Retina (tissue), 1 donor: ENCODE measurements around the gene MSI2.
"Not testable (repeated sequence)": the region's sequence is repeated elsewhere in the genome, so short reads cannot be mapped to it uniquely, and the experiment has no call there.

ENCODE experiments used
- DNase-seq: peaks from one replicate; pipeline ENCODE4 v3.0.0-alpha.2; 2016

MSI2 gene

DNA sequence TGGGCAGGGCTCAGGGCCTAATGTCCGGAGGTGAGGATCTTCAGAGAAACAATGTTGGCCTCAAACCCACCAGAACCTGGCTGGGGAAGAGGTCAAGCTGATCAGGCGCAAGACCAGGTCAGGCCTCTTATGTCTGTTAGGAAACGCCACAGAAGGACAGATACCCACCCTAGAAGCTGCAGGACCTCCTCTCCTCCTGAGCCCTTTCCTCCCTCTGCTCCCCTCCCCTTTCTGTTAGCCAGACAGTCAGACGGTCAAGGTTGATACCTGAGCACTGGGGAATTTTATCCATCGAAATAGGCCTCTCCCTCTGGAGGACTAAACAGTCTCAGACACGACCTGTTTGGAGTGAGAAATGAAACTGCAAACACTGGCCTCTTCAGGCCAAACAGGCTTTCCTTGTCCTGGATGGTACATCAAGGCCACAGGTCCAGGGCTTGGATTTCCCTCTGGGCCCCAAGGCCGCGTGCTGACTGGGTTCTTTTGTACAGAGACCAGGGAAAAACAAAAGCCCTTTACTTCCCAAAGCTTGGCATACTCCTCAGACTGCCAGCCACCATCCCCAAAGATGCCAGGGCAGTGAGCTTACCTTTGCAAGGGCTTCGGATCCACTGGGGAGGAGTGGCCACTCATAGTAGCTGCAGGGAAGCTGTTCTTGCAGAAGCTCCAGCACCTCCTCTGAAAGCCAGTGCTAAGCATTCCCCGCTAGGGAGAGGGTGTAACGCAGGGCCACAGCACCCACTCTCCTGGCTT, 353.0 kb downstream of the MSI2 start:
- no peak for DNase-seq

DNA sequence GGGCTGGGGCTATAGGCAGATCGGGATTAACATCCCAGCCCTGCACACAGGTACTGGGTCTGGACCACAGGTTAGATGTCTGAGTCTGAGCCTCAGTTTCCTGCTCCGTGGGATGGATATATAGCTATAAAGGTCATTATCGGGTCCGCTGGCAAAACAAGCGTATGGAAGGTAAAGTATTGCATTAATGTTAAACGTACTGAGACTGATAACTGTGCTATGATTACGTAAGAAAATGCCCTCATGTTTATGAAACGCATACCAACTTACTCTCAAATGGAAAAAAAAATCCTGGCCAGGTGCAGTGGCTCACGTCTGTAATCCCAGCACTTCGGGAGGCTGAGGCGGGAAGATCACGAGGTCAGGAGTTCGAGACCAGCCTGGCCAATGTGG, 353.6 kb downstream of the MSI2 start:
- DNase-seq: no peak

DNA sequence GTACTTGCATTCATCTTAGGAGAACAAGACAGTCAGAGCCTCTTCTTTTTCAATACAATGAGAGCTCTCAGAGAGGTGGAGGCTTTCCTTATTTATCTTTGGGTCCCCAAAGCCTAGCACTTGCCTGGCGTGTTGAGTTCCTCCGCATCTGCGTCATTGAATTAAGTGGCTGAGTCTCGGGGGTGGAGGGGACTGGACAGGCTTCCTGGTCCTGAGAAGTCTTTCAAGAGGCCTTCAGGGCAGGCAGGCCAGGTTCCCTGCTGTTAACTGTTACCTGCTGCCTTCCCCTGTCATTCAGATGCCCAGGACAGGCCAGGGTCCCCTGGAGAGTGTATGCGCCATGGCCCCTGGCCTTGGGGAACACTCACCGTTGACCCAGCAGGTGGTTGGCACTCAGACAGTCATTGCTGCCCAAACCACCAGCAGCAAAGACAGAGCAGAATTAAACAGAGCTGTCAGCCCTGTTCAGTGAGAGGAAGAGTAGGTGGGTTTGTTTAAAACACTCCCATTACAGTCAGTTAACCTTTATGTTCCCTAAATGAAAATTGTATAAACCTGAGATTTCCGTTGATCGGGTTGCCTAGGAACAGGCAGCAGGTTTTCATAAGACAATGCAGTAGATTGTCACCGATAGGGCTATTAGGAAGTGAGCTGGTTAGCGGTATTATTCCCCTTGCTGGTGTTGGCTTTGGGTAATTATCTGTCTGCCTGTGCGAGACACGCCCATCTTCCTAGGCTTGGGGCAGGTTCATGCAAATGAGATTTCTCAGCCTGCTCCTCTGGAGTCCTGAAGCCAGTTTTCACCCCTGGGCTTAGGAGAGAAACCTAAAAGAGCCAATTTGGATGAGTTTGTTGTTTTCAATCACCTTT, 356.1 kb downstream of the MSI2 start:
- DNase-seq: no peak

DNA sequence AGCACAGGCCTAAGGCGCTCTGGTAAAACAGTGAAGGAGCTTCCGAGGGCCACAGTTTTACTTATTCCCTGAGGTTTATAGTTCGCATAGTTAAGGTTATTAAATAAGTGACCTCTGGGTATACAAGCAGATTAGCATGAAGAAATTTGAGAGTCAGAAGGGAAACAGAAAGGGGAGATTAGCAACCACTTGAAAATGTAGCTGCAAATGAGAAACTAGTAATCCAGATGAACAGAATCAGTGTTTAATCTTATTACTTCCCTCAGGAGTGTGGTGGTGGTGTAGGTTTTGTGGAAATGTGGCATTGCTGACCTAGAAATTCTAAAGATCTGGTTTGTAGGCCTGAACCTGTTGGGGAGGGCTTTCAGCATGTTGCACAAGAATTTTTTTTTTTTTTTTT, 358.4 kb downstream of the MSI2 start:
- no peak for DNase-seq

DNA sequence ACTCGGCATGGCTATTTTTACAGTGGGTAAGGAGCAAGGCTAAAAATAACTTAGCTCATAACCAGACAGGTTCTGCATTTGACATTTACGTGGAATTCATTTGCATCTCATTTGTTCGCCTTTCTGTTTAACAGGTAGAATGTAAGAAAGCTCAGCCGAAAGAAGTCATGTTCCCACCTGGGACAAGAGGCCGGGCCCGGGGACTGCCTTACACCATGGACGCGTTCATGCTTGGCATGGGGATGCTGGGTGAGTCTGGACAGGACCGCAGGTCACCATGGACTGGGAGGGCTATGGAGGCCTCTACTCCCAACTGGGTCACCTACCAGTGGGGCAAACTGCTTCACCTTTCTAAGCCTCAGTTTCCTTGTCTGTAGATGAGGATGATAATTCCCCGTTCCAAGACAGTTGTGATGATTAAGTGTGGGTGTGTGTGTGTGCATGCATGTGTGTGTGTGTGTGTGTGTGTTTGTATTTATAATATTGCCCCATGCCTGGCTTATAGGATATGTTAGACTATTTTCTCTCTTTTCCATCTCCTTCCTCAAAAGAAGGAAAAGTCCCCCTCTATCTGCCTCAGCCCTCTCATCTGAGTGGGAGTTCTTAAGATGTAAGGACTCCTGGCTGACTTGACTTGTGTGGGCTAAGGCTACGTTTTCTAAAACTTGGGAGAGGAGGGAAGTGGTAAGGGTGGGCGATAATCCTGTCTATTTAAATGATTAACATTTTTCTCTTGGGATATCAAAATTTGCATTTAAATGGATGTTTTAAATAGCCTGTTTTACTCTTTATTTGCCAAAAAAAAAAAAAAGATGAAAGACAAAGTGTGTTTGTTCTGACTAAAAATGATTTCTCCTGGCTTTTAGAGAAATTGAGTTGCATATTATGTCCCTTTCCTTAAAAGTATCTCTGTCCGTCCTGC, 359.8 kb downstream of the MSI2 start:
- no peak for DNase-seq

DNA sequence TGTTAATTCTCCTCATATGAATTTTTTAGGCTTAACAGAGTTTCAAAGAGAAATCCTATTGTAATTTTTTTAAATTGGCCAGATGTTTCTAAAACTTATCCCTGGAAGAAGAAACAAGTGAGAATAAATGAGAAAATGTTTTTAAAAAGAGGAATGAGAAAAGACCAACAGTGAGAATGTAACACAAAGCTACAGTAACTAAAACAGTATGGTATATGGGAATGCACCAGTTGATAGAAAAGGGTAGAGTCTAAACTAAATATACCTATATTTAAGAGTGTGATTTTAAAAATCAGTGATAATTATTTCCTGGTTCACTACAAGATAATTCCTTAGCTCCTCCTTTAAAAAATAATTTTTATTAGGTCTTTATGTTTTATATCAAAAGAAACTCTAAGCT, 360.9 kb downstream of the MSI2 start:
- DNase-seq: no peak

DNA sequence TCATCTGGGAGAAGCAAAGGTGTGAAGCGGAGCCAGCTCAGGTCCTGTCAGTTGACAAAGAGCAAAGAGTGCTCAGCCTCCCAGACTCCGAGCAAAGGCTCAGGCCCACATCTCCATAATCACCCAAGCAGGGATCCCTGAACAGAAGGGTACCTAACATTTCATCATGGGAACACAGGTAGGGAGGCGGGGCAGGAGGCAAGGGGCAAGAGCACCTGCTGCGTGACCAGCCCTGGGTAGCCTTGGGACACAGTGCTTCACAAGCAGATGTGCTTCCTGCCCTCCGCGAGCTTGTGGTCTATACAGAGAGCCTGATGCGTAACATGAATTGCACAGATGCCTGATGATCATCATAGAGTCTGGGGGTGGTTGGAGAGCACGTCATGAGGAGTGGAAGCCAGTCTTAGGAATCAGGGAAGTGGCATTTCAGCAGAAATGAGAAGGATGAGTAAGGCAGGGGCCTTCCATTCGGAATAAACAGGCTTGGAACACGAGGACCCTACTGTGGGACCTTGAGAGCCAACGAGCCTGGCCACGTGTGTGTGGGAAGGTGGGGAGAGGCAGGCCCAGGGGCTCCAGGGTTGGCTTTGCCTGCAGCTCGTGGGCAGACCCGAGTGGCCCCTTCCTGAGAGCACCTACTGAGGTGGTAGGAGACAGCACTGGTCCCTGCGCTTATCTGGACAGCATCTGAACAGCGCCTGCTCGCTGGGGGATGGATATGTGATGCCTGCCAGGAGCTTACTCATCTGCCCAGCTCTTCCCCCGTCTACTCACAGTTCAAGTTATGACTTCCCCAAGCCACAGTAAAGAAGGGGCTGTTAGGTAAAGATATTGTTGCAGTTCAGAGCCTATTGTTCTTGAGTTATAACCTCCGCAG, 363.0 kb downstream of the MSI2 start:
- DNase-seq: no peak

DNA sequence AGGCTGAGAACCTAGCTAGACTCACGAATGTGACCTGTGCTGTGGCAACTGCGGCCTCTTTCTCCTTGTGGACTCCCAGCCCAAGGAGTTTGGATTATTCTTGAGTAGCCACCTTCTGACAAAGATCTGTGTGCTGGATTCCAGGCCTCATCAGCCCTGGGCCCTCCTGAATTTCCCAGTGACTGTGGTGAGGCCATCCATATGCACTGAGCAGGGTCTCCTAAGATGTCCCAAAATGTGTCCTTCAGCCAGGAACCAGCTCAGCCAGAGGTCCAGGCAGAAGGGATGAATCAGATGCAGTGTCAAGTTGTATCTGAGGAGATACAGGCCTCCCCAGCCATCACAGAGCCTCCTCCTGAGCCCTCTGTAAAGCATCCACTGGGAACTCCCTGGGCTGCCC, 364.3 kb downstream of the MSI2 start:
- no peak for DNase-seq

DNA sequence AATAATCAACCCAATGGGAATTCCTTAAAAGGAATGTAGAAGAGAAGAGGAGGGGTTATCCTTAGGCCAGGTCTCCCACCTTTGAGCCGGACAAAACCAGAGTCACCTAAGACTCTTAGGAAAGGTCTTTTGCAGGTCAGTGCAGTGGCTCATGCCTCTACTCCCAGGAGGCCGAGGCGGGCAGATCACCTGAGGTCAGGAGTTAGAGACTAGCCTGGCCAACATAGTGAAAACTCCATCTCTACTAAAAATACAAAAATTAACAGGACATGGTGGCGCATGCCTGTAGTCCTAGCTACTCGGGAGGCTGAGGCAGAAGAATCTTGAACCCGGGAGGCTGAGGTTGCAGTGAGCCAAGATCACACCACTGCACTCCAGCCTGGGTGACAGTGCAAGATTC, 365.5 kb downstream of the MSI2 start:
- DNase-seq: not testable (repeated sequence)

DNA sequence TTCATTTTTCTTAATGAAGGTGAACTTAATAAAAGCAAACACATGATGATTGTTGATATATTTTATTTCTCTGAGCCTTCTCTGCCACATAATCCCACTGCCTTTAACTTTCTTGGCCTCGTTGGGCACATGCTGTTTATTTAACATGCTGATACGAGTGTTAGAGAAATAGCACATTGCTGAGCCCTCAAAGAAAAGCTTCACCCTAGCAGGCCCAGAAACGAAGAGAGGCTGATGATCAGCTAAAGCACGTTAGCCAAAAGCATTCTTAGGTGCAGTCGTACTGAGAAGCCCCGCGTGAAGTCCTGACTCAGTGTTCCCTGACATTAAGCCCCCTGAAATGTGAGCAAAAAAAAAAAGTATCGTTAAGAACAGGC, 366.0 kb downstream of the MSI2 start:
- no peak for DNase-seq

DNA sequence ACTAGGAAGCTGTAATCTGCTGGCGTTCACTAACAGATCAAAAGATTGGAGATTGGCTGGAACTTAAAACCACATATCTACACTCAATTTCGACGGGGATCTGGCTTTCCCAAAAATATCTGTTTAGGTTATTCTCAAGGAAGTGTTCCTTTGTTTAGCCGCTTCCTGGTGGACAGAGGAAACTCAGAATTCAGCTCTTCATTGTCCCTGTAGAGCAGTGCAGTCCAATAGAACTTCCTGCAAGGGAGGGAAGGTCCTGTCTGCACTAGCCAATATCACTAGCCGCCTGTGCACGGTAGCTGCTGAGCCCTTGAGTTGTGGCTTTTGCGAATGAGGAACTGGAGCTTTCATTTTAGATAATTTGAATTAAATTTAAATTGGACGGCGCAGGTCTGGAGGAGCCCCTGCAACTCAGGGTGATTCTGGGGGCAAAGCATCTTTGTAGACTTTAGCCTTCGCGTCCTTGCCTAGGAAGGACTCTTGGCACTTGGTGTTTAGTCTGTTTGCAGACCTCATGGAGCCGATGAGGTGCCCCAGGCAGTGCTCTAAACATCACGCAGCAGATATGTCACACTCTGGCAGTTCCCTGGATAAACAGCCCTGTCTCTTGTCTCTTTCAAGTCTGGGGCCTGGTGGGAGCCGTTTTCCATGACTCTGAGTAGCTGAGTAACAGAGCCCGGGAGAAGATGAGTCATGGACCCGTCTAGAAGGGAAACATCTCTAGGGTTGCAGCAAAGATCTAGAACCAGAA, 366.5 kb downstream of the MSI2 start:
- no peak for DNase-seq

DNA sequence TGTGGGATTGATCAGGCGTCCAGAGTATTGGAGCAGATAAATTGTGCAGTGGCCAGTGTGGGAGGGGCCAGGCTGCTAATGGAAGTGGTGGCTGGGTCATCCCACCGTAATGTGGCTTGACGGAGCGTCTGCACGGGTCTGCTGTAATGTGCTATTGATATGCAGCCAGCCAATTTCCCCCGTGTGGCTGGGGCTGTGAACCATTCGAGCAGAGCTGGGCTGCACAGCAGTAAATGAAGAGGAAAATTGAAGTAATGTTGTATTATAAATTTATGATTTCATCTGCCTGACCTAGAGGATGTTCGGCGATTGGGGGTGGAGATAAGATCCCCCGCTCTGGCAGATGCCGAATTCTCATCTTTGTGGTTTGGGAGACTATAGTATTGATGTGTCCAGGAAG, 367.3 kb downstream of the MSI2 start:
- DNase-seq: no peak

DNA sequence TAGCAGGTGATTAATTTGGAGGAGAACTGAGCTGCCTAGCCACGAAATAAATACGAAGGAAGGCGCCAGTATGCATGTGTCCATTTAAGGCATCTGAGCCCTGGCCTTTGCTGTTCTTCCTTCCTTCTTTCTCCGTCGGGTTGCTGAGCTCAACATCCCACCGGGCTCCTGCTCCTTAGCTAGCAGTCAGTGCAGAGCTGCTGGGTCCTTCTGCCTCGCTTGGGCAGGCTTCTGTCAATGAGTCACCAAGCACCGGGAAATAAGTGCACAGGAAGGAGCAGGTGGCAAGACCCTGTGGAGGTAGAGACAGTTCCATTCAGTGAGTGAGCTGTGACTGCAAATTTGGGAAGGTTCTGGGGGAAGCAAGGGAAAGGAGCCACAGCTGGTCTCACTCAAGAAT, 368.1 kb downstream of the MSI2 start:
- DNase-seq: peak; percentile 54

DNA sequence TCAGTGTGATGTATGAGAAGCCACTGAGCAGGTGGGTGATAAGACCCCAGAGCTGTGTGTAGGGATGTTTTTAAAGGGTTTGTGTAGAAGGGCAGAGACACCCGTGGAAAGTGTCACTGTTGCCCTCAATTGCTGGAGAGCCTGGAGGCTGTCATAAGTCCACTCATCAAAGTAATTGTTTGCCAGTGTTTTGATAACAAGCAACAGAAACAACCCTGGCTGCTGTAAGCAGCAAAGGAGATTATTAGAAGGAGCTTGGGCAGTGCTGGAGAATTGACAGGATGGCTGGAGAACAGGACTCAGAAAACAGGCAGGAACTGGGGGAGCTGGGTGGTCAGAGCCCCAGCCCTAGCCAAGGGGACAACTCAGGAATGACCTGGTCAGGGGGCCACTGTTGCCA, 369.2 kb downstream of the MSI2 start:
- no peak for DNase-seq

DNA sequence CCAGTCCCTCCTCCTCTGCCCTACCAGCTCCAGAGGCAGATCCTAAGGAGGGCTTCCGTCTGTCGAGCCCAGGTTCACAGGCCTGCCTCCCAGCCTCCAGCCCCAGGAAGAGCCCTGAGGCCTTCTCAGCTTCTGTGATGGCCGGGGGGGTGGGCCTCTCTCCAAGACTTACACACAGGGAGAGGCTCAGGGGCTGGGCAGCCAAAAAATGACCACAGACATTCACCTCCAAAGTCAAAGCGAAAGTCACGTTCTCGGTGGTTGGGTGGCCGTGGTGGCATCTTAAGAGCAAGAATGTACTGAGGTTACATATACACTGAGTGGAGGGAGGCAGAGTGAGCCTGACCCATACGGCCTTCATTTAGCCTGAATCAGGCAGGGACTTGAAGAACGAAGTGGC, 369.6 kb downstream of the MSI2 start:
- DNase-seq: no peak

DNA sequence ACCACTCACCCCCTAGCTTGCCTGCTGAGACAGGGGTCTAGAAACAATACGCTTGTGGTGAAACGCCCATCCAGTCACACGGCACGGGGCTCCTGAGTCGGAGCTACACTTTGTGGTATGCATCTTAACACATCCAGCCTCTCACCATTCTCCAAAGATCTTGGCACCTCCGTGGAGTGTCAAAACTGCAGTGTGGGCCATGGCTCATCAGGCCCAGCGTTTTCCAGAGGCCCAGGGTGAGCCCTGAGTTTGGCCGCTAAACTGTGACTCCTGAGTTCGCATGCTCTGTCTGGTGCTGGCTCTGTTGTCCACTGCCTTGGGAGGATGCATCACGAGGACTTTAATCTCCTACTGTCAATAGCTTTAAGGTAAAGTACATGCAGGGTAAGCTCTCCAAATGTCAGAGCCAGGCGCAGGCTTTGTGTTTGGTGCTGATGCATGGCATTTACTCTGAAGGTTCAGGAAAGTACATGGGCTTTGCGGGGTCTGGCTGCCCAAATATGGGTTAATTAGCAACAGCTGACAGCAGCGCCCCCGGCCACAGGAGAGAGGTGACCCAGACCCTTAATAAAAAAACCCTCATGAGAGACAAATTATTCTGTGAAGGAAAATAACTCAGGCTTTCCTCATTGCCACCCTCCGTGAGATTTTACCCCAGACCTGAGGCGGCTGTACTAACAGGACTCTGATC, 370.3 kb downstream of the MSI2 start:
- DNase-seq: no peak

DNA sequence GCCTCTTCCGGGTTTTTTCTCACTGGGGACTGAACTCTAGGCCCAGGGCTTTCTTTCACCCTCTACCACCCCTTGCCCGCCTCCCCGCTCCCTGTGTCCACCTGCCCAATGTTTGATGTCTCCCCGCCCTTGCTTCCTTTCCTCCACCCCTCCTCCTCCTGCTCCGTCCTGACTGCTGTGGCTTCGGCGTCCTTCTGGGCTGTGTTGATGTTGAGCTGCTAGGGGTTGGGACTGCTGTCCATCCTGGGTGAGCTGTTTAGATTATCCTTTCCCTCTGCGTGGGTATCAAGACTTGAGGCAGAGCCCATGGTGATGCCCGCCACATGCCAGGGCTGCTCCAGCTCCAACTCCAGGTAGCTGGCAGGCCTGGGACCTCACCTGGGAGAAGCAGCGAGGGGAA, 371.3 kb downstream of the MSI2 start:
- no peak for DNase-seq

DNA sequence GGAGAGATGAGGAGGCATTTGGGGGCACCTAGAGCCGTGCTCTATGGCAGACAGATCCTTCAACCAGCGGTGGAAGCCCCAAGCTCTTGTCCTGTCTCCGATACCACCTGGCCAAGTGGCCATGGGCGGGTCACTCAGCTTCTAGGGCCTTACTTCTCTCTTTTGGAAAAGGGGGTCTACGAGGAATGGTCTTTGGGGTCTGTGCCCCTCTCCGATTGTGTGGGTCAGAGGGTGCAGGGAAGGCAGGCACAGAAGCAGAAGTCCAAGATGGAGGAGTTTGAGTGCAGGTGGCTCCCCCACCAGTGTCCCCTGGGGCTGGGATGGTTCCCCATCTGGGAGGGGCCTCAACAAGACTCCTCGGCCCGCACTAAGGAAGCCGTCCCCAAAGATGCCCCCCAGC, 372.1 kb downstream of the MSI2 start:
- DNase-seq: no peak

DNA sequence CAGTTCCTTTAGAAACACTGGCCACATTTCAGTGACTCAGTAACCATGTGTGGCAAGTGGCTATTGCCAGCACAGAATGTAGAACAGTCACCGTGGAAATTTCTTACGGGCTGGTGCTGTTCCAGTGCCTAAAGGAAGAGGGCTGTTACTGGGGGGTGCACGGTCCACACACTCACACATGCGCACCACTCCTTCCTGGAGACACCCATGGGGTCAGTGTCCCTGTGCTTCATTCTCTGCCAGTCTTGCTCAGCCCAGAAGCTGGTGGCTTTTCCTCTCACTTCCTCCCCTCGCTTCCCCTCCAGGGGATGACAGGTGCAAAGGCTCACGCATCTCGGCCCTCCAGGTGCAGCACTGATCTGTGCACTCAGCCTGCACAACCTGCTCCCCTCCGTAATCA, 373.1 kb downstream of the MSI2 start:
- DNase-seq: no peak

DNA sequence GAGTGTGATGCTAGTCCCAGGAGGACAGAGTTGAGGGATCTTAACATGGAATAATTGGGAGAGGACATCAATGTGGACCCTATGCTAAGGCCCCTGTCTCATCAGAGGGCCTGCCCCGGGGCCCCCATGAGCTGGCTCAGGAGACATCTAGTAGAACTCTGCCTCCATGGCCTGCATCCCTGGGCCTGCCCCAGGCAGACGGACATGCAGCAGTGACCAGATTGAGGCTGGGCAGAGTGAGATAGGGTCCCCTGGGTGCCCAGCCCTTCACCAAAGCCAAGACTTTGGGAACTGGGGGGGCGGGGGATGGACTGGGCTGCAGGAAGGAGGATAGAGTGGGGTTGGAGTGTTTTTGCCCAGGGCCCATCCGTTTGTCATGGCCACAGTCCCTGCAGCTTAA, 373.6 kb downstream of the MSI2 start:
- DNase-seq: no peak

DNA sequence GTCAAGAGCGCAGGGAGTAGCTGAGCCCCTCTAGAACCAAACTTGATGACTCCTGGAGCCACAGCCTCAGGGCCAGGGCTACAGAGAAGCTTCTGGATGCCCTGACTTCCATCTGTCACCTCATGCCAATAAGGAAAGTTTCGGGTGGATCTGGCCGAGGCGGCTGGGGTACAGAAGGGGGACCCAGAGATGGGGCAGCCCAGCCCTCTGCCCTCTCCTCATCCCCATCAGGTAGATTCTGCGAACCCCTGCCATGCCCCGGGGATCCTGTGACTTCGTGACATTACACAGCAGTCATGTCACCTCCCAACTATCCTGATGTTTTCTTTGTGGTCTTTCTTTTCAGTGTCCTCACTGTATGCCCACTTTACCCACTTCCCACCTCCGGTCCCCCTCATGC, 374.4 kb downstream of the MSI2 start:
- no peak for DNase-seq
